ENCODE results near the gene GNPTAB. TPM values are rescaled to one million over a fixed set of nuclear protein-coding genes. Genes with fewer than 3 reads are reported as not detected.

Gene GNPTAB
- polyA plus RNA-seq, 2 of the 4 experiments (the other 2 are of a cell fraction) = 20.3 to 29.3 TPM

GRCh38 chr12:101852998-101853397, 22.2 kb upstream of the GNPTAB start:
- Histone ChIP-seq H3K4me2 (no peak overlapping the region), H3K4me1 (peaks cover 28% of the 10 kb centered on the region), H3K27ac (no peak overlapping the region), H3K4me3 (no peak overlapping the region), H3K9me3 (no peaks in the 10 kb centered on the region)
- ChIA-PET CTCF (interaction anchor here (0.7 to 1.4 kb wide), 2 partner anchors 13 to 24 kb away, joined by 3 to 4 read pairs; no protein-coding TSS in a partner anchor), POLR2A (no interaction called here)
- FAIRE-seq = no peak
- no peak for ATAC-seq
- no peak for DNase-seq (ENCODE audit: low read depth in 1 of 2, low spot score in 1 of 2)
- TF ChIP-seq CEBPB (IDR thresholded peaks at IDR 0.05) (no peak), MYC (IDR thresholded peaks at IDR 0.05; ENCODE audit: borderline replicate concordance, low read length) (no peak), POLR2A (IDR thresholded peaks at IDR 0.05; ENCODE audit: low read length) (no peak), HES2 (IDR thresholded peaks at IDR 0.05) (no peak), FOXS1 (CRISPR knock-in tag; IDR thresholded peaks at IDR 0.05) (no peak), NFE2L2 (conservative IDR thresholded peaks at IDR 0.05; ENCODE audit: low read length) (no peak), EHF (CRISPR knock-in tag; IDR thresholded peaks at IDR 0.05) (no peak), ZFP36 (IDR thresholded peaks at IDR 0.05; ENCODE audit: borderline replicate concordance, partially characterized antibody) (no peak)

DNA sequence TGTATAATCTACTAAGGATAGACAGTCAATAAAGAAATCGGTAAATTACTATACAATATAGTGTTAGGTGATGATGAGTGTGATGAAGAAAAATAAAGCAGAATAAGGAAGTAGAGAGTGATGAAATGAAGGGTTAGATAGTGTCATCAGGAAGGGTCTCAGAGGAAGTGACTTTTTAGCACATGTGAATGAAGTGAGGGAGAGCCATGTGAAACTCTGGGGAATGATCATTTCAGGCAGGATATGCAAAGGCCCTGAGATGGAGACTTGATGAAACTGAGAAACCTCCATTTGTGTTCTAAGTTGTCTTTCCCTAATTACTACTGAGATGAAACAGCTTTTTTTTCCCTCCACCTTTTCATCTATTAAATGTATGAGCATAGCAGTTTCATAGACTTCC, 19.4 kb upstream of the GNPTAB start:
- H3K4me1 ChIP-seq = peaks cover 3% of the 10 kb centered on the region; the same call in 2 of the 3 replicates
- H3K4me2 ChIP-seq = no peak overlapping the region
- TF ChIP-seq KDM1A (IDR thresholded peaks at IDR 0.05; ENCODE audit: low read depth) (no peak), ZFP36 (IDR thresholded peaks at IDR 0.05; ENCODE audit: borderline replicate concordance, partially characterized antibody) (no peak), HES2 (IDR thresholded peaks at IDR 0.05) (no peak), JUN (IDR thresholded peaks at IDR 0.05) (no peak), EHMT2 (IDR thresholded peaks at IDR 0.05; ENCODE audit: low read depth) (no peak), HEYL (CRISPR knock-in tag; IDR thresholded peaks at IDR 0.05) (no peak), RNF2 (IDR thresholded peaks at IDR 0.05; ENCODE audit: borderline replicate concordance, low read depth) (no peak)
- TF ChIP-seq, protein P1, sequence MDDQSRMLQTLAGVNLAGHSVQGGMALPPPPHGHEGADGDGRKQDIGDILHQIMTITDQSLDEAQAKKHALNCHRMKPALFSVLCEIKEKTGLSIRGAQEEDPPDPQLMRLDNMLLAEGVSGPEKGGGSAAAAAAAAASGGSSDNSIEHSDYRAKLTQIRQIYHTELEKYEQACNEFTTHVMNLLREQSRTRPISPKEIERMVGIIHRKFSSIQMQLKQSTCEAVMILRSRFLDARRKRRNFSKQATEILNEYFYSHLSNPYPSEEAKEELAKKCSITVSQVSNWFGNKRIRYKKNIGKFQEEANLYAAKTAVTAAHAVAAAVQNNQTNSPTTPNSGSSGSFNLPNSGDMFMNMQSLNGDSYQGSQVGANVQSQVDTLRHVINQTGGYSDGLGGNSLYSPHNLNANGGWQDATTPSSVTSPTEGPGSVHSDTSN (IDR thresholded peaks at IDR 0.05) = no peak
- no peak overlapping the region for H3K27ac ChIP-seq
- H3K4me3 ChIP-seq = no peak overlapping the region
- POLR2A ChIA-PET = no interaction called here
- no peak for FAIRE-seq
- DNase-seq (ENCODE audit: low read depth in 1 of 2, low spot score in 1 of 2) = no peak
- 75% methylated on average over 1 of the region's 1 CpG for WGBS (ENCODE audit: missing lambda C conversion rate)
- ATAC-seq = no peak
- H3K9me3 ChIP-seq = no peaks in the 10 kb centered on the region
- CTCF ChIA-PET = interaction anchor here (2.2 kb wide), 1 partner anchor 10 kb away, joined by 11 read pairs; no protein-coding TSS in a partner anchor

DNA sequence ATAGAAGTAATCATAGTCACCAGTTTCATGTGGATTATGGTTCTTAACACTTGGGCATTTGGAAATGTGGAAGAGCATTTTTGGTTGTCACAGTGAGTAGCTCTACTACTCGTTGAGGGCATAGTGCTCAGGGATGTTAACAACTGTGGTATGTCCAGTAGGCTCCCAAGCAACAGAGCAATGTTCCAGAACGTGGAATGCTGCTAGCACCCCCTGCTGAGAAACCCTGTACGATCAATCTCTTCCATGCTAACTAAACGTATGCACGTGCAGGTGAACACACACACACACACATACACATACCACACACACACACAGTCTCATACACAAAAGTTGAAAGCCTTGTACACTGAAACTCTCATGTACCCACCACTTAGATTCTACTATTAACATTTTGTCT, 16.6 kb upstream of the GNPTAB start:
- ATAC-seq (no peak; a peak in 1 of 6 replicates), FAIRE-seq (no peak), DNase-seq (ENCODE audit: low read depth in 1 of 2, low spot score in 1 of 2) (no peak)
- TF ChIP-seq CBX2 (IDR thresholded peaks at IDR 0.05; ENCODE audit: borderline replicate concordance, low read depth) = no peak
- no peak for TF ChIP-seq RFX5 (IDR thresholded peaks at IDR 0.05)
- TF ChIP-seq HDAC2 (IDR thresholded peaks at IDR 0.05) = no peak
- no peak for TF ChIP-seq ZSCAN20 (CRISPR knock-in tag; IDR thresholded peaks at IDR 0.05)
- TF ChIP-seq CEBPB (IDR thresholded peaks at IDR 0.05) = no peak
- TF ChIP-seq CHD2 (IDR thresholded peaks at IDR 0.05; ENCODE audit: low read length, partially characterized antibody) = no peak
- TF ChIP-seq KDM5A (IDR thresholded peaks at IDR 0.05) = no peak
- no peak for TF ChIP-seq RCOR1 (IDR thresholded peaks at IDR 0.05; ENCODE audit: low read depth, low read length)
- TF ChIP-seq TP53 (CRISPR knock-in tag; IDR thresholded peaks at IDR 0.05) = no peak
- TF ChIP-seq MAZ (IDR thresholded peaks at IDR 0.05; ENCODE audit: borderline replicate concordance, low read depth, low read length) = no peak
- TF ChIP-seq, protein P1 (IDR thresholded peaks at IDR 0.05) = no peak
- no peak for TF ChIP-seq JUNB (IDR thresholded peaks at IDR 0.05)
- TF ChIP-seq, protein P2, sequence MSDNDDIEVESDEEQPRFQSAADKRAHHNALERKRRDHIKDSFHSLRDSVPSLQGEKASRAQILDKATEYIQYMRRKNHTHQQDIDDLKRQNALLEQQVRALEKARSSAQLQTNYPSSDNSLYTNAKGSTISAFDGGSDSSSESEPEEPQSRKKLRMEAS (IDR thresholded peaks at IDR 0.05) = no peak
- no peak for TF ChIP-seq NPAS2 (CRISPR knock-in tag; IDR thresholded peaks at IDR 0.05; ENCODE audit: borderline replicate concordance)
- no peak for TF ChIP-seq SMC3 (IDR thresholded peaks at IDR 0.05)
- ChIA-PET CTCF (interaction anchor here (1.4 to 3.5 kb wide), 3 partner anchors 10 to 17 kb away, joined by 3 to 12 read pairs (median 6); partner anchors contain the start of gene GNPTAB), POLR2A (no interaction called here)
- H3K27ac ChIP-seq = no peak overlapping the region
- no peaks in the 10 kb centered on the region for H3K9me3 ChIP-seq
- H3K4me2 ChIP-seq = no peak overlapping the region
- WGBS (ENCODE audit: missing lambda C conversion rate) = 55% methylated on average over 5 of the region's 5 CpGs
- no peak overlapping the region for H3K4me3 ChIP-seq
- H3K4me1 ChIP-seq = no peaks in the 10 kb centered on the region

All from A549 (cell line).